ENCODE measurements around the gene PHACTR3. TPM values are rescaled to one million over a fixed set of nuclear protein-coding genes. Genes with fewer than 3 reads are reported as not detected.

PHACTR3 gene
- total RNA-seq, 4 donors from 2014 or later: 0.26 to 3.2 (median 0.57) TPM

GRCh38 chr20:59770851-59771250, 166.5 kb downstream of the PHACTR3 start:
- intact Hi-C loops (cut with DNase I; ENCODE audit: low total_unique reads): no loop called here
- no peak for DNase-seq
- H3K4me1 ChIP-seq: no peaks in the 10 kb centered on the region
- H3K27ac ChIP-seq: no peak overlapping the region
- no peaks in the 10 kb centered on the region for H3K27me3 ChIP-seq
- H3K36me3 ChIP-seq: no peaks in the 10 kb centered on the region
- no peaks in the 10 kb centered on the region for H3K9me3 ChIP-seq
- no peak overlapping the region for H3K4me3 ChIP-seq
- TF ChIP-seq POLR2A (IDR thresholded peaks at IDR 0.05) (no peak), CTCF (IDR thresholded peaks at IDR 0.05) (no peak)

GRCh38 chr20:59771506-59772372, 167.4 kb downstream of the PHACTR3 start:
- H3K27me3 ChIP-seq: no peaks in the 10 kb centered on the region
- intact Hi-C loops (cut with DNase I; ENCODE audit: low total_unique reads): no loop called here
- H3K36me3 ChIP-seq: no peaks in the 10 kb centered on the region
- no peak overlapping the region for H3K27ac ChIP-seq
- H3K4me1 ChIP-seq: no peaks in the 10 kb centered on the region
- no peak for DNase-seq
- no peaks in the 10 kb centered on the region for H3K9me3 ChIP-seq
- H3K4me3 ChIP-seq: no peak overlapping the region
- TF ChIP-seq CTCF (IDR thresholded peaks at IDR 0.05): no peak
- TF ChIP-seq POLR2A (IDR thresholded peaks at IDR 0.05): no peak

- TF ChIP-seq CTCF (IDR thresholded peaks at IDR 0.05) (no peak), POLR2A (IDR thresholded peaks at IDR 0.05) (no peak)
- DNase-seq: no peak
- intact Hi-C loops (cut with DNase I; ENCODE audit: low total_unique reads): no loop called here
- Histone ChIP-seq H3K27ac (no peak overlapping the region), H3K9me3 (no peaks in the 10 kb centered on the region), H3K4me1 (no peaks in the 10 kb centered on the region), H3K27me3 (no peaks in the 10 kb centered on the region), H3K36me3 (no peaks in the 10 kb centered on the region), H3K4me3 (no peak overlapping the region)
These were observed 168.0 kb downstream of the PHACTR3 start for GRCh38 chr20:59772373-59772705.

GRCh38 chr20:59772931-59773913, 168.9 kb downstream of the PHACTR3 start:
- Histone ChIP-seq H3K36me3 (no peaks in the 10 kb centered on the region), H3K27me3 (no peaks in the 10 kb centered on the region), H3K4me3 (no peak overlapping the region), H3K27ac (no peak overlapping the region), H3K4me1 (no peaks in the 10 kb centered on the region), H3K9me3 (no peaks in the 10 kb centered on the region)
- intact Hi-C loops (cut with DNase I; ENCODE audit: low total_unique reads): no loop called here
- DNase-seq: no peak
- TF ChIP-seq POLR2A (IDR thresholded peaks at IDR 0.05): no peak
- TF ChIP-seq CTCF (IDR thresholded peaks at IDR 0.05): no peak
